GM12801 (cell line): ENCODE data around the gene BBOX1.

Source experiments
- CTCF ChIP-seq: IDR thresholded peaks from one replicate; pipeline ENCODE4 v1.5.1; 2011; ENCODE audit warnings: control low read depth; ENCODE audit not compliant: insufficient read length; ENCODE audit errors: extremely low read depth

Gene BBOX1

GRCh38 chr11:27089746-27090145 is 49.1 kb downstream of the BBOX1 start:
- no peak for TF ChIP-seq CTCF

GRCh38 chr11:27094120-27094519 is 53.5 kb downstream of the BBOX1 start:
- TF ChIP-seq CTCF, result no peak

GRCh38 chr11:27095059-27095458 is 54.4 kb downstream of the BBOX1 start:
- no peak for TF ChIP-seq CTCF

- TF ChIP-seq CTCF, result no peak
Measured at GRCh38 chr11:27095887-27096286, 55.3 kb downstream of the BBOX1 start.

GRCh38 chr11:27097551-27097950 is 56.9 kb downstream of the BBOX1 start:
- no peak for TF ChIP-seq CTCF

- no peak for TF ChIP-seq CTCF
Measured at GRCh38 chr11:27100534-27100933, 59.9 kb downstream of the BBOX1 start.

GRCh38 chr11:27107548-27107947 is 66.9 kb downstream of the BBOX1 start:
- TF ChIP-seq CTCF, result no peak

GRCh38 chr11:27108809-27109208 is 68.2 kb downstream of the BBOX1 start:
- TF ChIP-seq CTCF, result no peak
